Measurements from ENCODE around the gene CFH. TPM values are rescaled to one million over a fixed set of nuclear protein-coding genes. Genes with fewer than 3 reads are reported as not detected.

Gene CFH
- total and polyA plus RNA-seq, 2 donors (not counting 3 experiments of a cell fraction or from before 2014, with no cell fraction given), result 20.7 to 25.3 TPM

Other genes starting within 250 kb of the CFH start
- 1.4 and 1.6 TPM in 2 replicates for gene KCNT2, start 43.6 kb upstream of the CFH start, total RNA-seq
- gene KCNT2, start 43.6 kb upstream of the CFH start, polyA plus RNA-seq, result 0.37 and 0.46 TPM in 2 replicates
- gene CFHR3, start 122.8 kb downstream of the CFH start, total RNA-seq, result not detected in 2 replicates
- gene CFHR3, start 122.8 kb downstream of the CFH start, polyA plus RNA-seq, result not detected in 2 replicates
- not detected in 2 replicates for gene CFHR1, start 167.7 kb downstream of the CFH start, total RNA-seq
- 0.11 and 0.13 TPM in 2 replicates for gene CFHR1, start 167.7 kb downstream of the CFH start, polyA plus RNA-seq
- not detected in 2 replicates for gene CFHR4, start 236.0 kb downstream of the CFH start, total RNA-seq
- not detected in 2 replicates for gene CFHR4, start 236.0 kb downstream of the CFH start, polyA plus RNA-seq

Data from endothelial cell of umbilical vein (primary cell).